GM10248 (cell line): ENCODE measurements around the gene TRIM15.

Experiments
- CTCF ChIA-PET: fragments of 300-600 bp; sonication (Branson Sonifier 250); formaldehyde crosslinking; extraction: SDS; loops from one replicate; lab custom pipeline; 2021; ENCODE audit warnings: antibody characterized with exemption; lab: Yijun Ruan, JAX
- POLR2A ChIA-PET: fragments of 350-650 bp; sonication (Branson Sonifier 250); formaldehyde crosslinking; extraction: SDS; loops from one replicate; lab custom pipeline; 2020; ENCODE audit warnings: antibody characterized with exemption; lab: Yijun Ruan, JAX
- DNase-seq: peaks from one replicate; pipeline ENCODE4 v3.0.0; 2012; ENCODE audit errors: extremely low spot score
- CTCF ChIP-seq: IDR thresholded peaks from 2 replicates; pipeline ENCODE4 v1.5.1; 2012; ENCODE audit warnings: mild to moderate bottlenecking, low read depth; ENCODE audit errors: extremely low read depth, missing control alignments, control extremely low read depth

The TRIM15 gene

GRCh38 chr6:30145818-30146217 lies 17.5 kb upstream of the TRIM15 start:
- CTCF ChIA-PET, result interaction anchor here (8.6 kb wide), 1 partner anchor 14 kb away, joined by 67 read pairs; no protein-coding TSS in a partner anchor
- TF ChIP-seq CTCF, result no peak
- no peak for DNase-seq
- POLR2A ChIA-PET, result no interaction called here

- no peak for TF ChIP-seq CTCF
- no peak for DNase-seq
- ChIA-PET POLR2A (no interaction called here), CTCF (interaction anchor here (0.9 to 8.6 kb wide), 4 partner anchors 11 to 72 kb away, joined by 3 to 67 read pairs (median 4); partner anchors contain the start of gene TRIM40)
Measured at GRCh38 chr6:30147096-30147495, 16.2 kb upstream of the TRIM15 start.

GRCh38 chr6:30149234-30149633 lies 14.1 kb upstream of the TRIM15 start:
- CTCF ChIA-PET, result interaction anchor here (1.0 to 1.2 kb wide), 2 partner anchors 18 to 46 kb away, joined by 4 read pairs; no protein-coding TSS in a partner anchor
- TF ChIP-seq CTCF, result no peak
- DNase-seq, result no peak
- POLR2A ChIA-PET, result no interaction called here

- DNase-seq, result no peak
- POLR2A ChIA-PET, result no interaction called here
Measured at GRCh38 chr6:30149858-30150550, 13.3 kb upstream of the TRIM15 start.

GRCh38 chr6:30150671-30151395 lies 12.5 kb upstream of the TRIM15 start:
- DNase-seq, result no peak
- ChIA-PET POLR2A (no interaction called here), CTCF (interaction anchor here (1.1 to 1.9 kb wide), 5 partner anchors 19 to 413 kb away, joined by 3 to 7 read pairs (median 4); no protein-coding TSS in a partner anchor)
- TF ChIP-seq CTCF, result no peak

More at GRCh38 chr6:30149858-30150550, 13.3 kb upstream of the TRIM15 start:
- CTCF ChIA-PET, result interaction anchor here (1.2 to 1.9 kb wide), 2 partner anchors 19 to 48 kb away, joined by 4 to 5 read pairs; no protein-coding TSS in a partner anchor
- no peak for TF ChIP-seq CTCF

GRCh38 chr6:30151580-30151979 lies 11.8 kb upstream of the TRIM15 start:
- no peak for TF ChIP-seq CTCF
- POLR2A ChIA-PET, result no interaction called here
- DNase-seq, result no peak
- CTCF ChIA-PET, result interaction anchor here (1.1 to 1.9 kb wide), 5 partner anchors 17 to 413 kb away, joined by 3 to 7 read pairs (median 5); no protein-coding TSS in a partner anchor
